Measurements from ENCODE around the gene ZEB1. TPM values are rescaled to one million over a fixed set of nuclear protein-coding genes. Genes with fewer than 3 reads are reported as not detected.

ZEB1 gene
- total RNA-seq, 1 experiment from 2014 or later = 1.4 TPM

DNA sequence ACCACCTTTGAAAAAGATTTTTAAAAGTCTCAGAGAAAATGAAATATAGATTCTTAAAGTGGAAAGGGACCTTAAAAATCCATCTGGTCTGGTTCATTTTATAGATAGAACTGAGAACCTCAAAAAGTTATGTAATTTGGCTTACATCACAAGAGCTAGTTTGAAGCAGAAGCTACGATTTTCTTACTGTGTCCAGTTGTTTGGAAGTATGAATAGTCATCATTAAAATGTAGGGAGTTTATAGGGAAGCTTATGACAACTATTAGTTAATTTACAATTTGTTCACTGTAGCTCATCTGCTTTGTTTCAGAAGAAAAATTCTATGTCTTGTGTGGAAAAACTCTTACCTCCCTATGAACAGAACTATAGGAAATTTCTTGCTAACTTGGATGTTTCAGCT is 26.9 kb downstream of the ZEB1 start:
- H3K4me2 ChIP-seq = no peak overlapping the region
- no peaks in the 10 kb centered on the region for H3F3A ChIP-seq (ENCODE audit: insufficient read depth, low read depth)
- H3K27me3 ChIP-seq (ENCODE audit: insufficient read depth, low read depth) = no peaks in the 10 kb centered on the region
- intact Hi-C loops (cut with micrococcal nuclease; ENCODE audit: unreplicated experiment) = no loop called here
- H3K9me3 ChIP-seq (ENCODE audit: insufficient read depth, low read depth) = no peaks in the 10 kb centered on the region
- no peaks in the 10 kb centered on the region for H3K36me3 ChIP-seq (ENCODE audit: low read depth)
- no peaks in the 10 kb centered on the region for H3K9me2 ChIP-seq (ENCODE audit: insufficient read depth)
- no peak for TF ChIP-seq EZH2 (IDR thresholded peaks at IDR 0.05; ENCODE audit: low read depth)
- TF ChIP-seq, protein P1, sequence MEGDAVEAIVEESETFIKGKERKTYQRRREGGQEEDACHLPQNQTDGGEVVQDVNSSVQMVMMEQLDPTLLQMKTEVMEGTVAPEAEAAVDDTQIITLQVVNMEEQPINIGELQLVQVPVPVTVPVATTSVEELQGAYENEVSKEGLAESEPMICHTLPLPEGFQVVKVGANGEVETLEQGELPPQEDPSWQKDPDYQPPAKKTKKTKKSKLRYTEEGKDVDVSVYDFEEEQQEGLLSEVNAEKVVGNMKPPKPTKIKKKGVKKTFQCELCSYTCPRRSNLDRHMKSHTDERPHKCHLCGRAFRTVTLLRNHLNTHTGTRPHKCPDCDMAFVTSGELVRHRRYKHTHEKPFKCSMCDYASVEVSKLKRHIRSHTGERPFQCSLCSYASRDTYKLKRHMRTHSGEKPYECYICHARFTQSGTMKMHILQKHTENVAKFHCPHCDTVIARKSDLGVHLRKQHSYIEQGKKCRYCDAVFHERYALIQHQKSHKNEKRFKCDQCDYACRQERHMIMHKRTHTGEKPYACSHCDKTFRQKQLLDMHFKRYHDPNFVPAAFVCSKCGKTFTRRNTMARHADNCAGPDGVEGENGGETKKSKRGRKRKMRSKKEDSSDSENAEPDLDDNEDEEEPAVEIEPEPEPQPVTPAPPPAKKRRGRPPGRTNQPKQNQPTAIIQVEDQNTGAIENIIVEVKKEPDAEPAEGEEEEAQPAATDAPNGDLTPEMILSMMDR (conservative IDR thresholded peaks at IDR 0.05) = no peak
- ChIA-PET CTCF (no interaction called here), POLR2A (ENCODE audit: unreplicated experiment) (interaction anchor here (0.7 kb wide), 1 partner anchor 24 kb away, joined by 4 read pairs; no protein-coding TSS in a partner anchor)
- no peak for DNase-seq
- no peak overlapping the region for H3K4me3 ChIP-seq
- no peaks in the 10 kb centered on the region for H3K4me1 ChIP-seq (replicated peaks; ENCODE audit: insufficient read depth)
- no peak overlapping the region for H2AFZ ChIP-seq
- no peaks in the 10 kb centered on the region for H3K79me2 ChIP-seq (ENCODE audit: low read depth)
- no peaks in the 10 kb centered on the region for H4K20me1 ChIP-seq (ENCODE audit: insufficient read depth)
- no peak overlapping the region for H3K27ac ChIP-seq
- BruUV-seq (replicated peaks) = no TSS peak

DNA sequence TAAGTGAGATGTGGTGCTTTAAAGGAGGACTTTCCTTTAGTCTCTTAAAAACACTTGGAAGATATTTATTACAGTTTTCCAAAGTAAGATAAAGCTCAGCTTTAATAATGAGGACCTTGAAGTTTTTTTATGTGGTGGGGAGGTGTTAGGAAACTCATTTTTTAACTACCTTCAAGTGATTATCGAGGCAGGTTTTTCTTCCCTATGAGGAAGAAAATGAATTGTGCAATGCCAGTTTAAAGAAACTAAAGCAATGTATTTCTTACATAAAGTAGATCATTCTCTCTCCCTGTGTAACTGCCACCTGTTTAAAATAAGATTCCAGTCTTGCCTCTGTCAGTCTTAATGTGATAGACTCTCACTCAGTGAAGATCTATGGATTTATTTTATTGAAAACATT is 27.9 kb downstream of the ZEB1 start:
- no peaks in the 10 kb centered on the region for H3K4me1 ChIP-seq (replicated peaks; ENCODE audit: insufficient read depth)
- TF ChIP-seq, protein P1 (conservative IDR thresholded peaks at IDR 0.05) = no peak
- no peak for TF ChIP-seq EZH2 (IDR thresholded peaks at IDR 0.05; ENCODE audit: low read depth)
- no peak for DNase-seq
- H3K27me3 ChIP-seq (ENCODE audit: insufficient read depth, low read depth) = no peaks in the 10 kb centered on the region
- no peaks in the 10 kb centered on the region for H3K79me2 ChIP-seq (ENCODE audit: low read depth)
- H3K9me2 ChIP-seq (ENCODE audit: insufficient read depth) = no peaks in the 10 kb centered on the region
- no TSS peak for BruUV-seq (replicated peaks)
- no peaks in the 10 kb centered on the region for H3F3A ChIP-seq (ENCODE audit: insufficient read depth, low read depth)
- H2AFZ ChIP-seq = no peak overlapping the region
- no peak overlapping the region for H3K4me2 ChIP-seq
- CTCF ChIA-PET = no interaction called here
- no peak overlapping the region for H3K4me3 ChIP-seq
- intact Hi-C loops (cut with micrococcal nuclease; ENCODE audit: unreplicated experiment) = no loop called here
- H3K9me3 ChIP-seq (ENCODE audit: insufficient read depth, low read depth) = no peaks in the 10 kb centered on the region
- no peak overlapping the region for H3K27ac ChIP-seq
- H3K36me3 ChIP-seq (ENCODE audit: low read depth) = no peaks in the 10 kb centered on the region
- POLR2A ChIA-PET (ENCODE audit: unreplicated experiment) = no interaction called here
- no peaks in the 10 kb centered on the region for H4K20me1 ChIP-seq (ENCODE audit: insufficient read depth)

DNA sequence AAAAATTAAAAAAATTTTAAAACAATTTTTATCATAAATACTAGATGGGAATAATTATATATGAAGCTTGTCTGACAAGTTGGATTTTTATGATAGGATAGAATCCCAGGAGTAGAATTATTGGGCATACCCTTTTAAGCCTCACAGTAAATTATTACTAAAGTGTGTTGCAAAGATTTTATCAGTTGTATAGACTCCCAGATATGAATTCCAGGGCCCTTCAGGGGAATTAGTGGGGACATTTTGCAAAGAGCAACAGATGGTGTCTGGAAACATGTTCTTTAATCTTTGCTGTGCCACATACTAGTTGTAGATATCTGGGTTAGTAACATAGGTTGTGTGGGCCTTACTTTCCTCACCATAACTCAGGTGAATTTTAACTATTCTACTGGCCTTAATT is 28.7 kb downstream of the ZEB1 start:
- no TSS peak for BruUV-seq (replicated peaks)
- H4K20me1 ChIP-seq (ENCODE audit: insufficient read depth) = no peaks in the 10 kb centered on the region
- no peaks in the 10 kb centered on the region for H3F3A ChIP-seq (ENCODE audit: insufficient read depth, low read depth)
- peaks cover 2% of the 10 kb centered on the region; the same call in 1 of the 2 replicates for H3K4me1 ChIP-seq (replicated peaks; ENCODE audit: insufficient read depth)
- no peaks in the 10 kb centered on the region for H3K27me3 ChIP-seq (ENCODE audit: insufficient read depth, low read depth)
- no peak overlapping the region for H3K4me2 ChIP-seq
- TF ChIP-seq, protein P1 (conservative IDR thresholded peaks at IDR 0.05) = no peak
- no peak for TF ChIP-seq EZH2 (IDR thresholded peaks at IDR 0.05; ENCODE audit: low read depth)
- DNase-seq = no peak
- H3K36me3 ChIP-seq (ENCODE audit: low read depth) = no peaks in the 10 kb centered on the region
- H3K9me2 ChIP-seq (ENCODE audit: insufficient read depth) = no peaks in the 10 kb centered on the region
- no peaks in the 10 kb centered on the region for H3K79me2 ChIP-seq (ENCODE audit: low read depth)
- H2AFZ ChIP-seq = no peak overlapping the region
- H3K27ac ChIP-seq = no peak overlapping the region
- CTCF ChIA-PET = no interaction called here
- no peak overlapping the region for H3K4me3 ChIP-seq
- POLR2A ChIA-PET (ENCODE audit: unreplicated experiment) = no interaction called here
- H3K9me3 ChIP-seq (ENCODE audit: insufficient read depth, low read depth) = no peaks in the 10 kb centered on the region
- intact Hi-C loops (cut with micrococcal nuclease; ENCODE audit: unreplicated experiment) = no loop called here

Measured in PC-9 (cell line).